HL-60 (cell line): ENCODE data around the gene ITPRID2.

ENCODE experiments used
- CTCF ChIP-seq: IDR thresholded peaks from one replicate; pipeline ENCODE4 v1.5.1; 2011; ENCODE audit warnings: low read length, control low read depth, inconsistent platforms; ENCODE audit not compliant: insufficient read depth
- GABPA ChIP-seq: IDR thresholded peaks from 2 replicates; pipeline ENCODE4 v1.6.1; 2012; ENCODE audit warnings: low read depth
- POLR2AphosphoS5 ChIP-seq: IDR thresholded peaks from 2 replicates; pipeline ENCODE4 v1.6.1; 2012; ENCODE audit warnings: low read depth

DNA sequence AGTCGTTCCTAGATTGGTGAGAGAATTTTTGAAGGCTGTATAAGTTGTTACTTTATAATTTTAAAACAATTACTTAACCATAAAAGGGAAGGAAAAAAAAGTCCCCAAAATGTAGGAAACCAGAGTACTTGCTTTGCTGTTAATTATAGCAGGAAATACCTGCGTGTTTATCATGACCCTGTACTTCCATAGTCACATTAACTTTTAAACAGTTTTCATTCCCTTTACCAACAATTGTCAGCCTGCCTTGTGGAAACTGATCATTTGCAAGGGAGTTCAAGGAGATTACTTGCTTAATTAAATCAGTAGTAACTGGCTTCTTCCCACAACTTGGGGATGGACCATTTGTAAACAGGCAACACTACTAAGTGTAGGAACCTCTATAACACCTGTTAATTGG, 6.4 kb upstream of the ITPRID2 start:
- TF ChIP-seq CTCF (no peak), POLR2AphosphoS5 (no peak), GABPA (no peak)
